Stomach (tissue), 4 donors: ENCODE results near the gene PCDH18.

Experiments used
- POLR2A ChIP-seq, 4 donors: fragments of 450-650 bp; IDR thresholded peaks; one replicate each; pipeline ENCODE4 v1.6.1; 2016; ENCODE audit warnings: antibody characterized with exemption in 4 of 4, control low read depth in 2 of 4, mild to moderate bottlenecking in 1 of 4, moderate library complexity in 1 of 4
- TF ChIP-seq, protein P1 (sequence below), 7 experiments: fragments of 450-650 bp in 4 of 7; fragments of 200-600 bp in 3 of 7; sonication (generic) in 3 of 7; IDR thresholded peaks; one replicate each; pipeline ENCODE4 v1.5.1; 2016 to 2019; ENCODE audit warnings: antibody characterized with exemption in 7 of 7, control low read depth in 2 of 7, mild to moderate bottlenecking in 1 of 7

DNA sequence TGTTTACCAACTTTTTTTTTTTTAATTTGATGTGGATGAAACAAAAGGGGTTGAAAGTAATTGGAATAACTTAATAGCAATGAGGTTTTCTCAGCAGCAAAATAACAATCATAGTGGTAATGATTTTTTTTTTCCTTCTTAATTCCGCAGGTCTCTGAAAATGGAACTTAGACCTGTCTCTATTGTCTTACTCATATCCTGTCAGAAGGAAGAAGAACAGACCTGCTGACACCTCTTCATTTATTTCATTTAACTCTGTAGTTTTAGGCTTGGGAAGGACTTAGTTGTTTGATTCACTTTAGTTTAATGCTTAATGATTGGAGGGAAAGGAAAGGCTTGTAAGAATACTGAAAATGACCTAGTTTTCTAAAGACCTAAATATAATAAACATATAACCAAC lies 9.0 kb downstream of the PCDH18 start:
- TF ChIP-seq, protein P1, sequence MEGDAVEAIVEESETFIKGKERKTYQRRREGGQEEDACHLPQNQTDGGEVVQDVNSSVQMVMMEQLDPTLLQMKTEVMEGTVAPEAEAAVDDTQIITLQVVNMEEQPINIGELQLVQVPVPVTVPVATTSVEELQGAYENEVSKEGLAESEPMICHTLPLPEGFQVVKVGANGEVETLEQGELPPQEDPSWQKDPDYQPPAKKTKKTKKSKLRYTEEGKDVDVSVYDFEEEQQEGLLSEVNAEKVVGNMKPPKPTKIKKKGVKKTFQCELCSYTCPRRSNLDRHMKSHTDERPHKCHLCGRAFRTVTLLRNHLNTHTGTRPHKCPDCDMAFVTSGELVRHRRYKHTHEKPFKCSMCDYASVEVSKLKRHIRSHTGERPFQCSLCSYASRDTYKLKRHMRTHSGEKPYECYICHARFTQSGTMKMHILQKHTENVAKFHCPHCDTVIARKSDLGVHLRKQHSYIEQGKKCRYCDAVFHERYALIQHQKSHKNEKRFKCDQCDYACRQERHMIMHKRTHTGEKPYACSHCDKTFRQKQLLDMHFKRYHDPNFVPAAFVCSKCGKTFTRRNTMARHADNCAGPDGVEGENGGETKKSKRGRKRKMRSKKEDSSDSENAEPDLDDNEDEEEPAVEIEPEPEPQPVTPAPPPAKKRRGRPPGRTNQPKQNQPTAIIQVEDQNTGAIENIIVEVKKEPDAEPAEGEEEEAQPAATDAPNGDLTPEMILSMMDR (IDR thresholded peaks at IDR 0.05) = no peak
- no peak for TF ChIP-seq POLR2A (IDR thresholded peaks at IDR 0.05)
